GM18508 (cell line): ENCODE measurements around the gene RASSF5.
"Not testable (repeated sequence)": the region's sequence is repeated elsewhere in the genome, so short reads cannot be mapped to it uniquely, and the experiment has no call there.

Experiments used
- ATAC-seq: cut with Tn5 transposase; IDR thresholded peaks from one replicate; pipeline ENCODE4 v1.9.1; 2021; ENCODE audit warnings: moderate number of reproducible peaks; ENCODE audit not compliant: insufficient read depth, unreplicated experiment

Gene RASSF5

GRCh38 chr1:206608108-206608698 lies 100.9 kb downstream of the RASSF5 start:
- ATAC-seq = no peak

- no peak for ATAC-seq
Measured at GRCh38 chr1:206609229-206609991, 102.1 kb downstream of the RASSF5 start.

- no peak for ATAC-seq
Measured at GRCh38 chr1:206612129-206612876, 105.0 kb downstream of the RASSF5 start, which contains the start of gene EIF2D. Gene EIF2D (minus strand): TSS chr1:206612465. CDS start chr1:206612342, 123 bp downstream.

GRCh38 chr1:206626396-206626795 lies 119.1 kb downstream of the RASSF5 start:
- ATAC-seq = not testable (repeated sequence)

GRCh38 chr1:206628916-206629315 lies 121.6 kb downstream of the RASSF5 start:
- ATAC-seq = no peak

GRCh38 chr1:206631085-206631509 lies 123.8 kb downstream of the RASSF5 start:
- no peak for ATAC-seq

- no peak for ATAC-seq
Measured at GRCh38 chr1:206633708-206634121, 126.4 kb downstream of the RASSF5 start.

GRCh38 chr1:206634365-206635079 lies 127.2 kb downstream of the RASSF5 start:
- no peak for ATAC-seq

GRCh38 chr1:206635080-206635977 lies 128.0 kb downstream of the RASSF5 start, which contains the start of gene DYRK3:
Gene DYRK3 (plus strand): TSS chr1:206635536. CDS start chr1:206635704, 168 bp downstream.
- no peak for ATAC-seq

GRCh38 chr1:206635978-206636345 lies 128.6 kb downstream of the RASSF5 start:
- ATAC-seq = no peak

GRCh38 chr1:206636671-206637070 lies 129.3 kb downstream of the RASSF5 start:
- no peak for ATAC-seq

GRCh38 chr1:206637605-206638004 lies 130.3 kb downstream of the RASSF5 start:
- ATAC-seq = no peak
